ENCODE data around the gene ARHGAP21. TPM values are rescaled to one million over a fixed set of nuclear protein-coding genes. Genes with fewer than 3 reads are reported as not detected.

Gene ARHGAP21
- total RNA-seq, 1 experiment from 2014 or later: 29.5 TPM

Other genes starting within 250 kb of the ARHGAP21 start
- 7.9 and 9.8 TPM in 2 replicates for gene PRTFDC1, start 228.7 kb upstream of the ARHGAP21 start, total RNA-seq (2014; rRNA removed; shearing (Covaris generic); ENCODE audit: low replicate concordance)